NCI-H226 (cell line): ENCODE data around the gene ACTA1.
A peak's percentile ranks its signal among the peaks of the same experiment; 100 is the strongest.
"Not testable (repeated sequence)": the region's sequence is repeated elsewhere in the genome, so short reads cannot be mapped to it uniquely, and the experiment has no call there.

ENCODE experiments used
- DNase-seq: peaks from one replicate; pipeline ENCODE4 v3.0.0-alpha.2; 2015

The ACTA1 gene

DNA sequence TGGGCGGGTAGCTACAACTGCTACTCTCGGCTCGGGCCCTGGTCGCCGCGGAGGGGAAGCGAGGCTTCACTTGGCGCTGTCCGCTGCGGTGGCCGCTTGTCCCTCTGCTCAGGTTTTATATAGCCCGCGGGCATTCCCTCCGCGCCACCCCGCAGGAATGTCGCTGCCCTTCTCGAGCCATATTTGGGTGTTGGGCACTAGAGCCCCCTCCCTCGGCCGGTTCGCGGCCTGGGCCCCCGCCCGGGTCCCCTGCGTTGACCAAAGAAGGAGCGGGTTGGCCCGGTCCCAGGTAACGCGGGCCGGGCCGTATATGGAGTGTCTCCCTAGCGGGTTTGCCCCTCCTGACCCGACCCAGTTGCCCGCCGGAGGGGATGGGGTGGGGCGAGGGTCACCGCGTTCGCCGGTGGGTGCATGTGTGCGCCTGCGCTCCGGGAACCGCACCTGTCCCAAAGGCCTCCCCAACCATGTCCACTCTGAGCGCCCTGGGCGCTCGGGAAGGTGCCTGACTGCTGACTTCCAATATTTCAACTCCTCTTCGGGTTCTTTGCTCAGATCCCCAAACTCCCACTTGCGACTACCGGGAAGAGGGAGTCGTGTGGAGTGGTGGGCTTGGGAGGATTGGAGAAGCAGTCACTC lies at the start of gene ACTA1:
TSS of gene ACTA1 (minus strand) at position 90 of the 636 bp plus-strand sequence. CDS start 979 bp downstream, outside the sequence.
- no peak for DNase-seq

GRCh38 chr1:229482511-229482910 lies 48.6 kb upstream of the ACTA1 start:
- DNase-seq = no peak

DNA sequence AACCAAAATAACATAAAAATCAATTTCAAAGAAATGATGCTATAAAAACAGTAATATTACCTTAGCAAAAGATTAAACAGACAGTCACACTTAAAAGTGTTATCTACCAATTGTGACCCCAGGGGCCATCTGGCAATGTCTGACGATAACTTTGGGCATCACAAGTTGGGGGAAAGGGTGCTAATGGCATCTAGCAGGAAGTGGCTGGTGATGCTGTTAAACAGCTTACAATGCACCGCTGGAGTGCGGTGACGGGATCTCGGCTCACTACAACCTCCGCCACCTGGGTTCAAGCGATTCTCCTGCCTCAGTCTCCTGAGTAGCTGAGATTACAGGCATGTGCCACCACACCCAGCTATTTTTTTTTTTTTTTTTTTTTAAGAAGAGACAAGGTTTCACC lies 46.6 kb upstream of the ACTA1 start:
- DNase-seq = no peak

DNA sequence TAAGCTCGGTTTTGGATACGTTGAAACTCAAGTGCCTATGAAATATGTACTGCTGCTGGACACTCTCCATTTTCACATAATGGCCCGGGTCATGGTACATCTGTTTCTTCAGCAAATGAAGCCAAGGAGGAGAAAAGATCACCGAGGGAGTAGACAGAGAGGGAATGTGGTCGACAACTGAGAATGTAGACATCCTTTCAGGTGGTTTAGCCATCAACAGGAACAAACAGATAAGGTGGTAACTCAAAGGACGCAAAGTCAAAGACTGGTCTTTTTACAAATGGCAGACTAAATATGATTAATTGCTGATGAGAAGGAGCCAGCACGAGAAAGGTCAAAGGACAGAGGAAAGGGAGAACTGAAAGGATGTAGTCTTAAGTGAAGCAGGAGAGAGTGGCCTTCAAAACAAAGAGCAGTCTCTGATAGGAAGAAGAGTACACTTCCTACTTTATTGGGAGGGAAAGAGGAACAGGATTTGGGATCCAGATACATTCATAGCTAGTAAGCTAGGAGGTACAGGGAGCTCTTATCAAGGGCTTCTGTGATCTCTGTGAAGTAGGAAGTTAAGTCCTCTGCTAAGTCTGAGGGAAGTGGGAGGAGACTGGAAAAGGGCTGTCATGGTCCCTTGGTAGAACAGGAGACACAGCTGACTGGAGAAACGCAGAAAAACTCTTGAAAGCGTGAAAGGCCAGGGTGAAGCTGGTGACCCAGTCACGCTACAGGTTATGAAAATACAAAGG lies 45.9 kb upstream of the ACTA1 start:
- no peak for DNase-seq

GRCh38 chr1:229478852-229479251 lies 45.0 kb upstream of the ACTA1 start:
- DNase-seq = no peak

GRCh38 chr1:229475859-229476258 lies 42.0 kb upstream of the ACTA1 start:
- not testable (repeated sequence) for DNase-seq

GRCh38 chr1:229474509-229474908 lies 40.6 kb upstream of the ACTA1 start:
- DNase-seq = no peak

DNA sequence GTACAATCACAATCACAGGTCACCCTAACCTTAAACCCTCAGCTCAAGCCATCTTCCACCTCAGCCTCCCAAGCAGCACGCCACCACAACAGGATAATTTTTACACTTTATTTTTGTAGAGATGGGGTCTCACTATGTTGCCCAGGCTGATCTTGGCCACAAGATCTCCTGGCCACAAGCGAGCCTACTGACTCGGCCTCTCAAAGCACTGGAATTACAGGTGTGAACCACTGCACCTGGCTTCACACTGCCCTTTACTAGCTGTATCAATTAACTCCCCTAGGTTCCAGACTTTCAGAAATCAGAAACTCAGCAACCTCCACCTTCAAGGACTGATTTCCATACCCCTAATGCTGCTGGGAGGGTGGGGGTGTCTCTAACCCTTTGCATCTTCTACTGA lies 37.3 kb upstream of the ACTA1 start:
- no peak for DNase-seq

DNA sequence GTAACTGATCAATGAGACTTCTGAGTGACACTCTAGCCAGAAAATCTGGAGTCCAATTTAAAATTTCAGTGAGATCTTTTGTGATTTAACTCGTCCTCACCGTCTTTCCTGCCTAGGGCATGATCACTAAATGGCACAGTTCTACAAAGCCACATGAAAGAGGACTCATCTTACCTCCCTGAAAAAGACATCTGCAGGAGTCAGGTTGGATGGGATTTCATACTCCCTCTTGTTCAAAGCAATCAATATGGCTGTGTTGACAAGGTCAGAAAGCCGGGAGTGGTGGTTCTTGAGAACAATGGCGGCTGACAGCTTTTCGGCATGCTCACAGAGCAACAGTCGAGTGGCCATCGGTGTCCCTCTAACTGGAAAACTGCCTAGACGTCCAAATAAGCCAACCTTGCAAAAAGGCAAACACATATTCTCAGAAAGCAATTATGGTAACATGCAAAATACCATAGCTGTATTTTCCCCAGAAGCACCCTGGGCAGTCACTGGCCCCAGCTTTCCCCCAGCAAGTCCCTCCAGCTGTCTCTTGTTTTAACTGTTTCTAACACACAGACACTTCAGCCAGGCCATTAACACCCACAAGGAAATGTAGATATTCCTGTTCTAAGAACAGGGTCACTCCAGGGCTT lies 36.6 kb upstream of the ACTA1 start:
- no peak for DNase-seq

DNA sequence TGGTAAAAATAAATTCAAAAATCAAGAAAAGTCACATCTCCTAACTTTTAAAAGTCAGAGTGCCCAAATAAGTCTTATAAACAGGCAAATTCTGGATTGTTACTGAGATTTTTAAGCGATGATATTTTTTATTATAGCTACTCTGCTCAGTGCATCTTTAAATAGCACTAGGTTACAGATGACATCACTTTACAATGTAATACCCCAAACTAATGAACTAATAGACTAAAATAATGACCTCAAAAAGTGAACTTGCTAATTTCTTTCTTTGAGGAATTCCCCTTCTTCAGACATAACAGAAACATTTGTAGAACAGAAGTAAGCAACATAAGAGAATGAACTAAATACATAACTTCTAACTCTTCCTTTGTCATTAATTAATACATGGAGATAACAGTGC lies 33.0 kb upstream of the ACTA1 start:
- DNase-seq = no peak

DNA sequence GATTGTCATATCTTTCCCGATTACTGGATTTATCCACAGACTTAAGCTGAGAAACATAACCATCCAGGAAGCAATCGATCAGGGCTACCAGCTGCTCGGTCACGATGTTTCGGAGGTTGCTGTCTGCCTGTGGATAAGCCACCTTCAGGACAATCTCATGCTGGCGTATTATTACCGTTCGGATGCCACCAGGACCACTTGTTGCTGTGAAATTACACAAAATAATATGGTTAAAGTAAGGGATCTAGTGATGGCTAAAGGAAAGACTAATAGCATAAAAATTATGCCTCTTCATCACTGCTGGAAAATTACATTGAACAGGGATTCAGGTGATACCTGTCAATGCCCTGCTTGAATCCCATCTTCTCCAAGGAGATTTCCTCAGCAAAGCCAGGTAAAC lies 30.8 kb upstream of the ACTA1 start:
- DNase-seq = no peak

DNA sequence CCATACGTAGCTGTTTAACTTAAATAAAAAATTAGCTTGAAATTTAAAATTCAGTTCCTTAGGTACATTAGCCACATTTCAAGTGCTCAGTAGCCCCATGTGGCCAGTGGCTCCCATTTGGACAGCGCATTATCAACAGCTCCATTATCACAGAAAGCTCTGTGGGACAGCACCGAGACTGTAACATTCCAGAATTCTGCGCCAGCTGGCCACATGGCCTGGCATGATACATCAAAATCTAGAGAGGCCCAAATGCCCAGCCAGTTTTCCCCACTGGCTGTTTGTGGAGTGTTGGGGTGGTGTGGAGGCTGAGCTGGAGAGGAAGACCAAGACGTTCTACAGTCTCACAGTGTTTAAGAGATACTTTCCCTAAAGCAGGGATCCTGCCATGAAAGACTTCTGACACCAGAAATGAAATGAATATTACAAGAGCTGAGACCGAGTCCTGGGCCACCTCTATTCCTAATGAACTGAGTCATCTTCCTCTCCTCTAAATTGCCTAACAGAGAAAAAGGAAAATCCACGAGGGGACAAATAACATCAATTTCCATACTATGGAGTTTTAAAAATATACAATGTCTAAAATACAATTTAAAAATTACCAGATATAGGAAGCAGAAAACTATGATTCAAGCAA lies 27.3 kb upstream of the ACTA1 start:
- DNase-seq = no peak

- no peak for DNase-seq
These were observed 25.9 kb upstream of the ACTA1 start for GRCh38 chr1:229459815-229460214.

- no peak for DNase-seq
These were observed 23.5 kb upstream of the ACTA1 start for GRCh38 chr1:229457436-229457835.

DNA sequence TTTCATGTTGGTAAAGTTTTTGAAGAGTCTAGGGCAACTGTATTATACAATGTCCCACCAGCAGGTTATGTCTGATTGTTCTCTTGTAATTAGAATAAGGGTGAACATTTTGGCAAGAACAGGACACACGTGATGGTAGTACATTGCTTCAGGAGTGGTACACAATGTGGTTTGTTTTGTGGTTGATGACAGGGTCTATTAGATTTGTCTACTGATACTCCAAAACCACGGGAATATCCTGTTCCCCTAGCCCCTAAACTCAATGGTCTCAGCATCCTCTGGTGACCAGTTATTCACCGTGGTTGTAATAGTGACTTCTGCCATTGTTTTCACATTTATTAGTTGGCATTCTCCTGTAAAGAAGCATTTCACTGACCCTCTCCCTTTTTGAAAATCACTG lies 22.1 kb upstream of the ACTA1 start:
- DNase-seq = no peak

- DNase-seq = no peak
These were observed 20.2 kb upstream of the ACTA1 start for GRCh38 chr1:229454056-229454455.

DNA sequence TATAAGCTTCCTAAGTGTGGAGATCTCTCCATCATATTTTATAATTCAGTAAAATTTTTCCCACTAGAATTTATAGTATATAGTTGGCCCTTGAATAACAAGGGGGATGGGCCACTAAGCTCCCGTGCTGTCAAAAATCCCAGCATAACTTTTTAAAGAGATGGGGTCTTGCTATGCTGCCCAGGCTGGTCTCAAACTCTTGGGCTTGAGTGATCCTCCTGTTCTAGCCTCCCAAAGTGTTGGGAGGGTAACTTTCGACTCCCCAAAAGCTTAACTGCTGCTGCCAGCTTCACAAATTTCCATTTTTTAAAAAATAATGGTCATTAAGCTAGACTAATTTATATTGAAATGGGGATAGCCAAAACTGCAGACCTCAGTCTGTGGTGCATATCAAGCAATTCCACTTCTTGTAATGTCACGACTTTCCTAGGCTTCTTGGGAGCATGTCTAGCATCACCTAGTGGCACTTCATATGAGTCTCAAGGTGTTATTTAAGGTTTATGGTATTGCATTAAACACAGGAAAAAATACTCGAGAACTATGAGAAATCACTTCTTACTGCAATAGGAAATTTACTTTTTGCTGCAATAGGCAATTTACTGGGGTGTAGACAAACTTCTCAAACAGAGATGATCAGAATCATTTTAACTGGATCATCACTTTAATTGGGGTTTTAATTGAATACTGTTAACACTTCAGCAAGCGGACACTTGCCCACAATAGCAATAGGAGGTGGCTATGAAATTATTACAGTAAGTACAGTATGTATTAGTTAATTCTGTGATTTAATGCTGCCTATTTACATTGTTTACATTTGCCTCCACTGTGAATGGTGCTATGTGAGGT lies 19.3 kb upstream of the ACTA1 start:
- no peak for DNase-seq

GRCh38 chr1:229448845-229449244 lies 15.0 kb upstream of the ACTA1 start:
- no peak for DNase-seq

DNA sequence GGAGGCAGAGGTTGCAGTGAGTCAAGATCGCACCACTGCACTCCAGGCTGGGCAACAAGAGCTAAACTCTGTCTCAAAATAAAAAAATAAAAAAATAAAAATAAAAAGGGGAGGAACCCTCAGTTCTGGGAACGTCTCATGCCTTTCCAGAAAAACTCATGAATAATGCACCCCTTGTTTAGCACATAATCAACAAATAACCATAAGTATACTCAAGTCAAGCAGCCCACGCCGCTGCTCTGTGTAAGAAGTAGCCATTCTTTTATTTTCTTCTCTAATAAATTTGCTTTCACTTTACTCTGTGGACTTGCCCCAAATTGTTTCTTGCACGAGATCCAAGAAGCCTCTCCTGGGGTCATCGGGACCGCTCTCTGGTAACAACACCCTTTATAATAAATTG lies 14.5 kb upstream of the ACTA1 start:
- DNase-seq = no peak

DNA sequence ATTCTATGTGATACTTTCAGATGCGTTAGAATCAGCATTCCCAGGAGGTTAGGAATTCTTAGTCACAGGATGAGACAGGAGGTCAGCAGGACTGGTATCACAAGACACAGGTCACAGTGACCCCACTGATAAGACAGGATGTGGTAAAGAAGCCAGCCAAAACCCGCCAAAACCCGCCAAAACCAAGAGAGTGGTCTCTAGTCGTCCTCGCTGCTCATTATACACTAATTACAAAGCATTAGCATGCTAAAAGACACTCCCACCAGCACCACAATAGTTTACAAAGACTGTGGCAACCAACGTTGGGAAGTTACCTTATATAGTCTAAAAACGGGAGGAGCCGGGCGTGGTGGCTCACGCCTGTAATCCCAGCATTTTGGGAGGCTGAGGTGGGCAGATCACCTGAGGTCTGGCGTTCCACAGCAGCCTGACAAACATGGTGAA lies 13.9 kb upstream of the ACTA1 start:
- no peak for DNase-seq

GRCh38 chr1:229445828-229446227 lies 11.9 kb upstream of the ACTA1 start:
- no peak for DNase-seq

DNA sequence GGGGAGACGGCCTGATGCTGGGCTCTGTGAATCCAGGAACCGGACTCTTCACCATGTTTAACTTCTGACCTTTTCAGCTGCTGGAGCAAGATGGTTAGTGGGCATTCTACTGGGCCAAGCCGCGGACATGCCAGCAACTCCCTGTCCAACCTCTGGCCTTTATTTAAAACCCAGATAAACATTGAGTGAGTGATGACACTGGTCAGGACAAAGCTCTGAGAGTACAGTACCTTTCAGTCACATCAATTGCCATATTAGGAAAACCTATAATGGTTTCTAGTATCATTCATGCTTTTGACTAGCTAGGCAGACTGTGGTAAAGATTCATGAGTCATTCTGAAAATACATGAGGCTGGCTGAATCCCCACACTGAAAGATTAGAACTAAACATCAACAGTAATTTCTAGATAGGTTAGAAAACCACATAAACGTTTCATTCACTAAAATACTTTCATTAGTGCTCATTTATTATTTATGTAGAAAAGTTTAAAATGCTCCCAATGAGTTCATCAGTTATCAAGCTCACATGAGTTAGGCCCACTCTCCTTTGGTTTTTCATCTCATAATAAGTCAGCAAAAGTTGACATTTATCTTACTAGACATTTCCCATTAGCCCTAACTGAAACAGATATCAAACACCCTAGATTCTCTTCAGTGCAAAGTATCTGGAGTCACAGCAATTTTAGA lies 7.1 kb upstream of the ACTA1 start:
- DNase-seq = peak; percentile 31
